Muscle layer of duodenum (tissue), 2 donors: ENCODE data around the gene TRUB2.

ENCODE experiments used
- H3K27ac ChIP-seq: one replicate; pipeline ENCODE4 v1.7.0; 2013; ENCODE audit warnings: mild to moderate bottlenecking, low read length
- H3K27me3 ChIP-seq: one replicate; pipeline ENCODE4 v1.7.0; 2013; ENCODE audit warnings: low read depth, mild to moderate bottlenecking, control low read depth, low read length
- H3K36me3 ChIP-seq, 2 donors: one replicate each; pipeline ENCODE4 v1.7.0; 2013; ENCODE audit warnings: low read length in 2 of 2, control low read depth in 1 of 2, mild to moderate bottlenecking in 1 of 2; ENCODE audit not compliant: insufficient read depth in 2 of 2, control insufficient read depth in 1 of 2
- H3K4me1 ChIP-seq, 2 donors: one replicate each; pipeline ENCODE4 v1.7.0; 2013; ENCODE audit warnings: low read length in 2 of 2, mild to moderate bottlenecking in 2 of 2, control low read depth in 1 of 2, moderate library complexity in 1 of 2; ENCODE audit not compliant: insufficient read depth in 2 of 2, control insufficient read depth in 1 of 2
- H3K4me3 ChIP-seq, 2 donors: one replicate each; pipeline ENCODE4 v1.7.0; 2013; ENCODE audit warnings: low read length in 2 of 2, low read depth in 1 of 2, mild to moderate bottlenecking in 1 of 2
- H3K9me3 ChIP-seq, 2 donors: one replicate each; pipeline ENCODE4 v1.7.0; 2013; ENCODE audit warnings: low read length in 2 of 2, control low read depth in 1 of 2, mild to moderate bottlenecking in 1 of 2; ENCODE audit not compliant: control insufficient read depth in 1 of 2
- donor health status: healthy.

The TRUB2 gene

DNA sequence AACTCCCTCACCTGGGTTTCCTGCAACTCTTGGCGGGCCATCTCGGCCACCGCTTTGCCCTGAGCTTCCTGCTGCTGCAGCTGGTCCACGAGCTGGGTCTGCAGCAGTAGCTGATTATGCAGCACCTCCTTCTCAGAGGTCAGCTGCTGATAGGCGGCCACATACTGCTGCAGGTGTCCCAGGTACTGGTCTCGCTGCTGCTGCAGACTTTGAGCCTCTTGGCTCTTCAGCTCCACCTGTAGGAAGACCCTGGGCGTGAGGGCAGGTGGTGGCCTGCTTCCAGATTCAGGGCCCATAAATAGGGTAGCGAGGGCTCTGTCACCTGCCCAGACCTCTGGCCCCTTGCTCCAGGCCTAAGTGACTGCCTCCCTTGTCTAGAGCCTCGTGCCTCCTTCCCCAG lies 63.1 kb downstream of the TRUB2 start:
- H3K27me3 ChIP-seq: no peaks in the 10 kb centered on the region
- peaks cover 32 to 65% of the 10 kb centered on the region in 2 donors for H3K36me3 ChIP-seq
- no peak overlapping the region for H3K27ac ChIP-seq
- no peak overlapping the region for H3K4me3 ChIP-seq
- H3K4me1 ChIP-seq: no peaks in the 10 kb centered on the region
- no peaks in the 10 kb centered on the region for H3K9me3 ChIP-seq

DNA sequence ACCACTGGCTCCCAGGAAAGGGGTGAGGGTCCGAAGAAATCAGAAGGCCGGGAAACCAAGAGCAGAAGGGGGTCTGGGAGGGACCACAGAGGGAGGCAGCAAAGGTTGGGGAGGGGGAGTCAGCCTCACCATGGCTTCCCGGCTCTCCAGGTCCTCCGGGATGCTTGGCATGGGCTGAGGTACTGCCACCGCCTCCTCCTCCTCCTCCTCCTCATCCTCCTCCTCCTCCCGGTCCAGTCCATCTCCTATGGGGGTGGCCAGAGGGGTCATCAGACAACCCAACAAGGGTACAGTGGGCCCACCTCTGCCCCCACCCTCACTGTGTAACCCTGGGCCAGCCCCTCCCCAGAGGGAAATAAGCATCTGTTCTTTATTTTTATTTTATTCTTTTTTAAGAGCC lies 63.9 kb downstream of the TRUB2 start:
- no peaks in the 10 kb centered on the region for H3K4me1 ChIP-seq
- no peaks in the 10 kb centered on the region for H3K9me3 ChIP-seq
- no peak overlapping the region for H3K4me3 ChIP-seq
- H3K36me3 ChIP-seq: peaks cover 32 to 65% of the 10 kb centered on the region in 2 donors
- no peak overlapping the region for H3K27ac ChIP-seq
- H3K27me3 ChIP-seq: no peaks in the 10 kb centered on the region

DNA sequence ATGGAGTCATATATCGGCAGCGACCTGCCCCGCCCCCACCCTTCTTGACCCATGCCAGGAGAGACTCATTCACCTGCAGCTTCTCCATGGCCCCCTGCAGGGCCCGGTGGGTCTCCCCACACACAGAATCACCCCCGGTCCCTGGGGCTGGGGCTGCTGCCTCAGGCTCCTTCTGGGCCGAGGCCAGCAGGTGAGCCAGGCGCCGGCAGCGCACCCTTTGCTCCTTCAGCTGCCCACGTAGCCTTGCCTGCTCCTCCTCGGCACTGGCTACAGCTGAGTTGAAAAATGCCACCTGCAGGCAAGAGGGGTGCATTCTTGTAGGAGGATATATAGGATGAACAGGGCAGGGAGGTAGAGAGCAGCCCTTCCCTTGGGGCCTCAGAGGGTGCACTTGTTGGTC lies 64.3 kb downstream of the TRUB2 start:
- Histone ChIP-seq H3K36me3 (peaks cover 31 to 61% of the 10 kb centered on the region in 2 donors), H3K9me3 (no peaks in the 10 kb centered on the region), H3K4me3 (no peak overlapping the region), H3K4me1 (no peaks in the 10 kb centered on the region), H3K27me3 (no peaks in the 10 kb centered on the region), H3K27ac (no peak overlapping the region)

DNA sequence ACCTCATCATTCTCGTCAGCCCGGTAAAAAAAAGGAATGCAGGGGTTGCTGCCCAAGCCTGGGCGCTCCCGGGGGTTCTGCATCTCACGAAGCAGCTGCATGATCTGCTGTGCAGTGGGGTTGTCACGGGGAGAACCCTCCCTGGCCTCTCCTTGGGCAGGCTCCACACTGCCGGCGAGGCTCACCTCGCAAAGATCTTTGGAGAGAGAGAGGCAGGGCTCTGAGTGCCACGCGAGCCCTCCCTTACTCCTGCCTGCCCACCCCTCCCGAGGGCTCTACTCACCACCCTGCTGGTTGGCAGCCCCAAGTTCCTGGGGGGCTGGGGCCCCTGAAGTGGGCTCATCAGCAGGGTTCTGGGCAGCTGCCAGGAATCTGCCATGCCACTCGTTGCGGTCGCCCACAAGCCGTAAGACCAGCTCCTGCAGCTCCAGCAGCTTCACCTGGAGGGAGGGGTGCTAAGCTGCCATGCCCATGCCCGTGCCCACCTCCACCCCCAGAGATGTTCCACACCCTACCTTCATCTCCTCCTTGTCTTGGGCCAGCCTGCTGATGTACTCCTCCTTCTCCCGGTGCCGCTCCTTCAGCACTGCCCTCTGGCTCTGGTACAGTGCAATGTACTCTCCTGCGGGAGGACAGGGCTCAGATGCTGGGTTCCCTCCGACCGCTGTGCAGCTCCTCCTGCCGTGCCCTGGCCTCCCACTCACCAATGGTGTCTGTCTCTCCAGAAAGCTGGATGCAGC lies 65.0 kb downstream of the TRUB2 start:
- Histone ChIP-seq H3K27ac (no peak overlapping the region), H3K9me3 (no peaks in the 10 kb centered on the region), H3K36me3 (peaks cover 25 to 55% of the 10 kb centered on the region in 2 donors), H3K27me3 (no peaks in the 10 kb centered on the region), H3K4me1 (no peaks in the 10 kb centered on the region), H3K4me3 (no peak overlapping the region)
